Measurements from ENCODE around the gene SIRT4.

The SIRT4 gene

DNA sequence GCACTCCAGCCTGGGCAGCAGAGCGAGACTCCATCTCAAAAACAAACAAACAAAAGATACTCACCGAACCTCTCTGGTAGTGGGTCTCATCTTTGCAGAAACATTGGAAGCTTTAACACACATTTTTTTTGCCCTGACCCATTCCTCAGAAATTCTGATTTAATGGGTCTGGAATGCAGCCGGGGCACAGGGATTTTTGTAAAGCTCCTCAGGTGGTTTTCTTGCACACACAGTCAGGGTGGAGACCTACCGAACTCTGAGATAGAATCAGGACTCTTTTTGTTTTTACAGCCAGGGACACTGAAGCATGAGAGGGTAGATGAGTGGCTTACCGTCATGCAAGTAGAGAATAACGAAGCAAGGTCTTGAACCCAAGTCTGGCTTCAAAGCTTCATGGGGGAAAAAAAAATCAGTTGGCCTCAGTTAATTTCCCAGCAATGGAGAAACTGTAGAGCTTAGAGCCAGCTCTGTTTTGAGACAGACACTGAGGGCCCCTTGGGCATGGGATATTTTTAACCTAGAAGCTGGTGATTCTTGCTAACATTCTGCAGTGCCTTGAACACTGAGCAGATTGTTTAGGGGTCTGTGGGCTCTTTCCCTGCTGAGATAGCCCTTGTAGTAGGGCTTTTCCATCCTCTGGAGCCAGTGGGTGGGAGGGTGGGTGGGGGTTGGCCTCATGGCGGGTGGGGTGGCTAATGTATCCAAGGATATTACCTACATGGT is 15.2 kb upstream of the SIRT4 start:
- no peaks in the 10 kb centered on the region for H3K9me2 ChIP-seq (replicated peaks; ENCODE audit: control insufficient read depth, low read length)
- no peaks in the 10 kb centered on the region for H3K9me3 ChIP-seq (ENCODE audit: control insufficient read depth, insufficient read depth, low read length)
- H3K36me3 ChIP-seq (ENCODE audit: control insufficient read depth, low read length): no peaks in the 10 kb centered on the region
- no peak for TF ChIP-seq EZH2phosphoT487 (IDR thresholded peaks at IDR 0.05; ENCODE audit: borderline replicate concordance, low read length)
- TF ChIP-seq, protein P1, sequence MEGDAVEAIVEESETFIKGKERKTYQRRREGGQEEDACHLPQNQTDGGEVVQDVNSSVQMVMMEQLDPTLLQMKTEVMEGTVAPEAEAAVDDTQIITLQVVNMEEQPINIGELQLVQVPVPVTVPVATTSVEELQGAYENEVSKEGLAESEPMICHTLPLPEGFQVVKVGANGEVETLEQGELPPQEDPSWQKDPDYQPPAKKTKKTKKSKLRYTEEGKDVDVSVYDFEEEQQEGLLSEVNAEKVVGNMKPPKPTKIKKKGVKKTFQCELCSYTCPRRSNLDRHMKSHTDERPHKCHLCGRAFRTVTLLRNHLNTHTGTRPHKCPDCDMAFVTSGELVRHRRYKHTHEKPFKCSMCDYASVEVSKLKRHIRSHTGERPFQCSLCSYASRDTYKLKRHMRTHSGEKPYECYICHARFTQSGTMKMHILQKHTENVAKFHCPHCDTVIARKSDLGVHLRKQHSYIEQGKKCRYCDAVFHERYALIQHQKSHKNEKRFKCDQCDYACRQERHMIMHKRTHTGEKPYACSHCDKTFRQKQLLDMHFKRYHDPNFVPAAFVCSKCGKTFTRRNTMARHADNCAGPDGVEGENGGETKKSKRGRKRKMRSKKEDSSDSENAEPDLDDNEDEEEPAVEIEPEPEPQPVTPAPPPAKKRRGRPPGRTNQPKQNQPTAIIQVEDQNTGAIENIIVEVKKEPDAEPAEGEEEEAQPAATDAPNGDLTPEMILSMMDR (IDR thresholded peaks at IDR 0.05; ENCODE audit: low read depth, low read length, poor library complexity, severe bottlenecking): no peak
- no peaks in the 10 kb centered on the region for H4K20me1 ChIP-seq (ENCODE audit: control insufficient read depth, insufficient read depth, low read depth, low read length)
- no peak overlapping the region for H3K27ac ChIP-seq (ENCODE audit: low read depth, low read length)
- no peaks in the 10 kb centered on the region for H3K27me3 ChIP-seq (ENCODE audit: control insufficient read depth, low read length)
- peaks cover 7% of the 10 kb centered on the region for H3F3A ChIP-seq (ENCODE audit: control insufficient read depth, insufficient read depth)
- no peaks in the 10 kb centered on the region for H3K79me2 ChIP-seq (ENCODE audit: control insufficient read depth, low read length)
- H3K4me2 ChIP-seq (ENCODE audit: low read length): no peak overlapping the region
- peaks cover 22% of the 10 kb centered on the region for H3K4me1 ChIP-seq (ENCODE audit: control insufficient read depth, low read length)
- no peak overlapping the region for H3K4me3 ChIP-seq (ENCODE audit: low read length)

GRCh38 chr12:120287491-120287890 is 14.6 kb upstream of the SIRT4 start:
- no peaks in the 10 kb centered on the region for H3K9me3 ChIP-seq (ENCODE audit: control insufficient read depth, insufficient read depth, low read length)
- H3K27ac ChIP-seq (ENCODE audit: low read depth, low read length): no peak overlapping the region
- no peak overlapping the region for H3K4me2 ChIP-seq (ENCODE audit: low read length)
- H3K9me2 ChIP-seq (replicated peaks; ENCODE audit: control insufficient read depth, low read length): no peaks in the 10 kb centered on the region
- H3K79me2 ChIP-seq (ENCODE audit: control insufficient read depth, low read length): no peaks in the 10 kb centered on the region
- H3K27me3 ChIP-seq (ENCODE audit: control insufficient read depth, low read length): no peaks in the 10 kb centered on the region
- H3K4me1 ChIP-seq (ENCODE audit: control insufficient read depth, low read length): peaks cover 23% of the 10 kb centered on the region
- TF ChIP-seq EZH2phosphoT487 (IDR thresholded peaks at IDR 0.05; ENCODE audit: borderline replicate concordance, low read length): no peak
- TF ChIP-seq, protein P1 (IDR thresholded peaks at IDR 0.05; ENCODE audit: low read depth, low read length, poor library complexity, severe bottlenecking): no peak
- no peaks in the 10 kb centered on the region for H3K36me3 ChIP-seq (ENCODE audit: control insufficient read depth, low read length)
- peaks cover 11% of the 10 kb centered on the region for H3F3A ChIP-seq (ENCODE audit: control insufficient read depth, insufficient read depth)
- no peaks in the 10 kb centered on the region for H4K20me1 ChIP-seq (ENCODE audit: control insufficient read depth, insufficient read depth, low read depth, low read length)
- no peak overlapping the region for H3K4me3 ChIP-seq (ENCODE audit: low read length)

GRCh38 chr12:120290609-120291305 is 11.4 kb upstream of the SIRT4 start:
- Histone ChIP-seq H3K9me2 (replicated peaks; ENCODE audit: control insufficient read depth, low read length) (no peaks in the 10 kb centered on the region), H4K20me1 (ENCODE audit: control insufficient read depth, insufficient read depth, low read depth, low read length) (no peaks in the 10 kb centered on the region), H3K4me2 (ENCODE audit: low read length) (peak overlapping the region; percentile 86), H3K27me3 (ENCODE audit: control insufficient read depth, low read length) (no peaks in the 10 kb centered on the region), H3K27ac (ENCODE audit: low read depth, low read length) (peak overlapping the region; percentile 90), H3K36me3 (ENCODE audit: control insufficient read depth, low read length) (no peaks in the 10 kb centered on the region), H3K79me2 (ENCODE audit: control insufficient read depth, low read length) (no peaks in the 10 kb centered on the region), H3K4me3 (ENCODE audit: low read length) (peak overlapping the region; percentile 46), H3K4me1 (ENCODE audit: control insufficient read depth, low read length) (peaks cover 33% of the 10 kb centered on the region), H3F3A (ENCODE audit: control insufficient read depth, insufficient read depth) (peaks cover 18% of the 10 kb centered on the region), H3K9me3 (ENCODE audit: control insufficient read depth, insufficient read depth, low read length) (no peaks in the 10 kb centered on the region)
- TF ChIP-seq, protein P1 (IDR thresholded peaks at IDR 0.05; ENCODE audit: low read depth, low read length, poor library complexity, severe bottlenecking): no peak
- no peak for TF ChIP-seq EZH2phosphoT487 (IDR thresholded peaks at IDR 0.05; ENCODE audit: borderline replicate concordance, low read length)
